Urothelium cell line (cell line): ENCODE results near the gene B3GAT3.
"Not testable (repeated sequence)": the region's sequence is repeated elsewhere in the genome, so short reads cannot be mapped to it uniquely, and the experiment has no call there.

Experiments
- DNase-seq: peaks from one replicate; pipeline ENCODE4 v3.0.0; 2011; ENCODE audit warnings: low spot score, mixed read lengths
- FAIRE-seq: peaks from 2 replicates; lab custom pipeline; 2011; peaks lifted over from hg19 to GRCh38; lab: Jason Lieb, UNC

Gene B3GAT3

DNA sequence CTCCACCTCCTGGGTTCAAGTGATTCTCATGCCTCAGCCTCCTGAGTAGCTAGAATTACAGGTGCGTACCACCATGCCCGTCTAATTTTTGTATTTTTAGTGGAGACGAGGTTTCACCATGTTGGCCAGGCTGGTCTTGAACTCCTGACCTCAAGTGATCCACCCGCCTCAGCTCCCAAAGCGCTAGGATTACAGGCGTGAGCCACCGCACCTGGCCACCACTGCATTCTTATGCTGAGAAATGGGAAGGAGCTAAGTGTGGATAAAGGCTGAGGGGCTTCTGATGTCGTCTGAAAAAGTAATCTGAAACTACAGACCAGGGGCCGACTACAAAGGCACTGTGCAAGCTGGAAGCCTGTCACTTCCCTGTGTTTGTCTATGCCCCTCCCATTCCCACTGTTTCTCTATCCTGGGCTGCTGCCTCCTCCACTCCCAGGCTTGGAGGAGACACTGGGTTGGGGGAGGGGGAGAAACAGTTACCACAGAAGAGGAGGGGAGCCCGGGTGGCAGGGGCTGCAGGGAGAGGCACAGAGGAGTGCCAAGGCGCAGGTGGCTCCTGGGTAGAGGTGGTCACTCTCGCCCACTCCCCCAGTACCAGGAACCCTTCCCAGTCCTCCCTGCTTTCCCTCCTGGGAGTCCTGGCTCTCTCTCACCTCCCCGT is 17.2 kb downstream of the B3GAT3 start:
- DNase-seq = no peak
- no peak for FAIRE-seq

DNA sequence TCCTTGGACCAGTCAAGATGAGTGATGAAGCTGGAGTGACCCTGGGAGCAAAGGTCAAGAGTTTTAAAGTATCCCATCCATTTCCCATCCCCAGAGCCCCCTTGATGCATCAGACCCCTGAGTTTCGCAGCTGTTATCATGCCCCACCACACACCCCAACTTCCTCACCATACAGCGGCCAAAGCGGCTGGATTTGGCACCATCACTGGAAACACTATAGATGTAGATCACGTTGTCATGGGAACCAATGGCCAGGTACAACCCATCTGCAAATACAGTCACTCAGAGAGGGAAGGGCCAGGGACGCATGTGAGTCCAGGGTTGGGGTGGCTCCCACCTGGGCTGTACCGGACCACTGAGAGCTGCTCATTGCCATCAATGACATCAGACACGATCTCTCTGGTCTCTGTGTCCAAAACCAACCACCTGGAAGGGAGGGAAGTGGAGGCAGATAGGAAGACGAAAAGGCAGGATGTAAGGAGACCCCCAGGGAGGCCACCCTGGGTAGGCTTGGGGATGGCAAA is 17.9 kb downstream of the B3GAT3 start:
- FAIRE-seq = no peak
- DNase-seq = no peak

DNA sequence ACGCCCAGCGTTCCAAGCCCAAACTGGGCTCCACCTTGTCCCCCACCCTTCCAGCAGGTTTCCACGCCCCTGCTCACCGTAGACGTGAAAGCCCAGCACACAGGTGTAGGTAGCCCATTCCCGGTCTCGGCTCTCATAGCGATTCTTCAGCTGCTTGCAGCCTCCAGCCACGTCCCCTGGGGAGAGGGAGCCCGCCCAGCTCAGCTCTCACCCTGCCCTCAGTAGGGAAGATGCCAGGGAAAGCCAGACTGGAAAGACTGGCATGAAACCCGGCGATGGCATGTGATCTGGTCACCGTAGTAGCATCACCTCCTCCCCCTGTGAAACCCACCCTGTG is 18.7 kb downstream of the B3GAT3 start:
- DNase-seq (no peak), FAIRE-seq (no peak)

DNA sequence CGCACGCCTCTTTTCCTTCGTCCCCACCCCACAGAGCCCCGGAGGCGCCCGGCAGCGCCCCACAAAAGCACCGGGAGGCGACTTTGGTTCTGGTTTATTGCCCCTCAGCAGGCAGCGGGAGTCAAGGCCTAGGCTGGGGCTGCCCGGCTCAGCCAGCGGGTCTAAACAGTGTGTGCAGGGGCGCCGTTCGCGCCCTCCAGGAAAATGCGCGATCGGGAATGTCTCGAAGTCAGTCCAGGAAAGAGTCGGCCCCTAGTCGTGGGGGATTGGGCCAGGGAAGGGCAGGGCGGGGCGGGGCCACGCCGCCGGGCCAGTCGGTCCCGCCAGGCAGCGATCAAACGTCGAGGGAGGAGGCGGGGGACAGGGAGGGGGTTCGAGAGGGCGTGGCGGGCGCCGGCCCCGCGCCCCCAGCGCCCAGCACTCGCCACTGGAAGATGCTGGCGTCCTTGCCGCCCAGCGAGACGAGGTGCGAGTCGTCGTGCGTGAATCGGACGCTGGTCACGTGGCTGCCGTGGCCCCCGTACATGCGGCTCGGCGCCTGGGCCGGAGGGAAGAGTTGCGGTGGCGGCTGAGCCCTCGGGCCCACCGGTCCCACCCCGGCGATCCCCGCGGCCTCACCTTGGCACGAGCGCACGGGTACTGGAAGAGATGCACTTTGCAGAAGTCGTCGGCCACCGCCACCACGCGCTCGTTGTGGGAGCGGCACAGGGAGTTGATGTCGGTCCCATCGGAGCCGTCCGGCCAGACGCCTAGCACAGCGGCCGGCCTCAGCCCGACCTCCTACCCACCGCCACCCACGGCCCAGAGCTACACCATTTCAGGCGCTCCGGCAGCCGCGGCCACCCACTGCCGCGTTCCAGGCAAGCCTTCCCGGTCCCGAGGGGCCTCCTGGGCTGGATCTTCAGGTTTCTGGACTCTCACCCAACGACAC is 19.4 kb downstream of the B3GAT3 start:
- no peak for DNase-seq
- FAIRE-seq = no peak

DNA sequence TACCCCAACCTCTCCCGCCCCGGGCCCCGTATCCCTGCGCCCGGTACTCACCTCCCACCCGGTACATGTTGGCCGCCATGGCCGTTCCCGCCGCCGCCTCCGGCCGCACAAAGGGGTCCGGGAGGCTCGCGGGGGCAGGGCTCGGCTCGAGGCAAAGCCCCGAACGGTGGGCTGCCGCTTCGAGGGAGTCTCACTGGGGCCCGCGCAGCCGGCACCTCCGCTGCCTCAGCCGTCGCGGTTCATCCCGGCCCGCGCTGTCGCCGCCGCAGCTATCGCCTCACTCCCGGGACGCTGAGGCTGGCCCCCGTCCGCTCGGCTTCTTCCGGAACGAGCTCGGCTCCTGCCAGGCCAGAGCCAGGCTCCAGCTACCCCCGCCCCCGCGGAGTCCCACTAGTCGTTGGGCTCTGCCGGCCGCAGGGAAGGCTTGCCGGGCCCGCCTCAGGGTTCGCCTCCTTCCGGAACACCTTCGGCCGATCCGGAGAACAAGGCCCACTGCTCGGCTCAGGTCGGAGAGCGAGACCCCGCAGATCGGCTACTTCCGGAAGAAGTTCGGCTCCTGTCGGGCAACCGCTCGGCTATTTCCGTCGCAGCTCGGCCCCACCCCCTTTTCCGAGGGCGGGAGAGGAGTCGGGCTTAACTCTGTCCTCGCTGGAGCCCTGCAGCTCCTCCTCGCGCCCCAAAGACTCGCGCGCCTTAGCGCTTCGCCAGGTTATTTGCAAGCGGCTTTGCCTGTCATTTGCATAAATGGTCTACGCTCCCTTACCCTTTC is 20.2 kb downstream of the B3GAT3 start, which contains the start of gene MTA2:
TSS of gene MTA2 (minus strand) at position 494 of the 769 bp plus-strand sequence. CDS start at position 79, 415 bp downstream.
- FAIRE-seq (no peak), DNase-seq (peak; percentile 96)

DNA sequence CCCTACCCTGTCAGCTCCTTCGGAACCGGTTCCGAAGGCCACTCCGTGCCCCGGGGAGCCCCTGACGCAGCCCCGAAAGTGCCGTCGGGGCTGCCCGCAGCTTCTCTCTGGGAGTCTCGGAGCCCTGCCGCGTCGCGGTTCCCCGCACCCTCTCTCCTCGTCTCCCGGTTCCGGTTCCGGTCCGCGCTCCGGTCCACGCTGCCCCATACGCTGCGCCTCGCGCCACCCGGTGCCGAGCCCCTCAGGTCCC is 20.7 kb downstream of the B3GAT3 start:
- FAIRE-seq = no peak
- no peak for DNase-seq

DNA sequence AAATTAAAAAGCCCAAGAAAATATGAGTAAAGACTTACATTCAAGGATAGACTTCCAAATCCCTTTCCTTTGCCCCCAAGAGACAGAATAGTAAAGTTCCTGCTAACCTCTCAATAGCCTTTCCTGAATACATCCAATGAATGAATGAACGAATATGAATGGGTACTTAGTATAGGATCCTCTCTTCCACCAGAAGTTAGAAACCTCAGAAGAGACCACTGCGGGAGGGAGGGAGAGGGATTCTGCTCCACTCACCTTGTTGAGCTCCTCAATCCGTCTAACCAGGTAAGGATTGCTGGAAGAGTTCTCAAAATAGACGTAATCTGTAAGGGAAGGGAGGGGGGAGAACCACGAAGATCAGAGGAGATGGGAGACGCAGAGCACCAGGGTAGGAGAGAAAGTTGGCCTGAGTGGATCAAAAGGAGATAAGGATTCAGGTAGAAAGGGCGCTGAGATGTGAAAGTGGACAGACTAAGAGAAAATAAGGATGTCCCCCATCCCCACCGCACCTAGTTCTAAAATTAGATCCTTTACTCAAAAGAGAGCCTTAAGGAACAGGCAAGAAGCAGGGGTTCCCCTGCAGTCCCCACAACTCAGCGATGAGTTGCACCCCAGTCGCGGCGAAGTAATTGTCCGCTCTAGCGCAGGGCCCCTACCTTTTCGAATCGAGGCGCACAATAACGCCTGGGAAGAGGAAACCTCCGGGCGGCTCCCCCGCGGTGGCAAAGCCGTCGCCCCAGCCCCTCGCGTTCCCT is 21.2 kb downstream of the B3GAT3 start:
- no peak for DNase-seq

DNA sequence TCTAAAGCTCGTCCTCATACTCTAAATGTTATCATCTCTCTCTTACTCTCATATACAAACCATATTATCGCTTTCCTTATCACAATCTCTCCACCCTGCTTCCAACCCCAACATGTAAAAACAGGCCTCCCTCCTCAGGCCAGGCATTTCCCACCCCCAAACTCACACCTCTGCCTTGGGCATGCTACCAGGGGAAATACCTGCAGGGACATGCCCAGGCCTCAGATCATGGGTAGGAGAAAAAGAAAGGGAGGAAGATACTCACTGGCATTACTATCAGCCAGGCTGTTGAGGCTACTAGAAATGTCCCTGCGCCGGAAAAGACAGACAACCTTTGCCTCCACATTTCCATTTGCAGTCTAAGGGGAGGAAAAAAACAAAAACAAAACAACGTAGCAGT is 21.9 kb downstream of the B3GAT3 start:
- FAIRE-seq (no peak), DNase-seq (no peak)

More for the DNA sequence above, 21.2 kb downstream of the B3GAT3 start:
- FAIRE-seq = no peak

DNA sequence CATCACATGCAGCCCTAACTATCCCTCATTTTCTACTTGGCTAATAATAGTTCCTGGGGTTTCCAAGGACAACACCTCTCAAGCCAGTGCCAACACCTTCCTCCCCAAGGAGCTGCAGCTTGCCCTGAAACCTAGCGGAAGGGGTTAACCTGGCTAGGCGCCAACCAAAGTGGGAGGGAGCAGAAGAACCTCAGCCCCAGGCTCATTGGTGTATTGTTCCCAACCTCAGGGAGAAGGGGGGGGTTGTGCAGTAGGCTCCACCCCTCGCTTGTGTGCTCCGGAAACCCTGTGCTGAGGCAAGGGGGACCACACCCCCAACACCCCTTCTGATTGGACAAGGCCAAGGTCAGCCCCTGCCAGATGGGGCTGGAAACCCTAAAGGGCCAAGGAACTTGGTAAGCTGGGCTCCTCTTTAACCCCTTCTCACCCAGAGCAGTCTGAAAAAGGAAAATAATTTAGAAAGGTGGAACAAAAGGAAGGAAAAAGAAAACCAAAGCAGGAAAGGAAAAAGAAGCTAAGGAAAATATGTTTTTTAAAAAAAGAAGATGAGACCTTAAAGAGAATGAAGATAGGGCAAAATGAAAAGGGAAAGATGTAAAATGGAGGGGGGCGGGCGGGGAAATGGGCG is 22.6 kb downstream of the B3GAT3 start:
- DNase-seq = peak; percentile 92
- FAIRE-seq = no peak

DNA sequence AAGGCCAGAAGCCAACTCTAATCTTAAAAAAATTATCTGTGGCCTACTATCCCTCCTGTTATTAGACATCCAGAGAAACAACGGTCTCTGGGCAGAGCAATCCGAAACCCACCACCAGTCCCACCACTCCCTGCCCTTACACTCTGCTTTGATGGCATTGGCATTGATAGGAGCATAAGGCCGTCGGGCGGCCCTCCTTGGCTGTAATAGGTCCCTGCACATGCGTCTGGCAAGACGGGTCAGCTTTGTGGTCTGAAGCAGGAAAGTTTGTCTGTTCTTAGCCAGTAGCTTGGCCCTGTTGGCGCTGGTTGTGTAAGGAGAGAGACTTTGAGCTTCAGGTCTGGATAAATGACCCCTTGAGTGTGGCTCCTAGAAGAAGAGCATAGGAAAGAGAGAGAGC is 26.7 kb downstream of the B3GAT3 start:
- DNase-seq (no peak), FAIRE-seq (no peak)

DNA sequence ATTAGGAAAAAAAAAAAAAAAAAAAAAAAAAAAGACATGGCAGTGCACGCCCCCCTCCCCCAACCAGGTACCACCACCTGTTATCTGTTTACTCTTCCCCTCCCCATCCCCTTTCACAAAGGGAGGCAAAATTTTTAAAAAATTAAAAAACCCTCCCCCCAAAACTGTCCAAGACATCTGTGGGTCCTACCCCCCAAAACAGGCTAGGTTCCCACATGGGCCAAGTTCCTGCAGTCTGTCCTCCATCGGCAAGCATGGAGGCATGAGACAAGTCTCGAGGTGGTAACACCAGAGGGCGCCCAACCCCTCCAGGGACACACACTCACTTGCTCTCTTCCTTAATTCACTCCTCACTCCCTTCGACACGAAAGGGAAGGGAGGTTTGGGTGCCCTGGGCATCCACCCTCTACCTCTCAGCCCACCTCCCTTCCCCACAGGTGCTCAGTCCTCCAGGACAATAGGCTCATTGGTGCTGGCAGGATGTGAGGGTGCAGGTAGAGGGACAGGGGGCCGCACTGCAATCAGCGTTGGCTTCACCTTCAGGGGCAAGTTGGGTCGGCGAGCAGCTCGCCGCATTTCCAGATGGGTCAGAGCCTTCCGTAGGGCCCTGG is 28.2 kb downstream of the B3GAT3 start:
- peak; percentile 54 for DNase-seq
- FAIRE-seq = no peak

DNA sequence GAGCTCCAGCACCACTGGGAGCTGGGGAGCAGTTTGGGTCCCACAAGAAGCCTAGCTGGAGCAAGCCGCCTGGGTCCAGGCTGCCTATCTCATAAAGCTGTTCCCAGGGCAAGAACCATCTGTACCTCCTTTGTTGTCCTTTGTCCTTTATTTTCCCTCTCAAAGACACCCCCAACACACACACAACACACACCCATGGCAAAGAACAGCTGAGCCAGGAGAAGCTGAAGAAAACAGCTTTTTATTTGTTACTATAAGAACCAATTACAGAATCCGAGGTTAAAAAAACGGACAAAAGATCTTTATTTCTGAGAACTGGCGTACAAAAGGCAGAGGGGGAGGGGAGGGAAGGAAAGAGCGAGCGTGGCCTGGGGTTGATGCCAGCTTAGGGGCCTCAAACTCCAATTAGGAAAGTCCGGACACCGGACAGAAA is 28.8 kb downstream of the B3GAT3 start:
- no peak for FAIRE-seq

DNA sequence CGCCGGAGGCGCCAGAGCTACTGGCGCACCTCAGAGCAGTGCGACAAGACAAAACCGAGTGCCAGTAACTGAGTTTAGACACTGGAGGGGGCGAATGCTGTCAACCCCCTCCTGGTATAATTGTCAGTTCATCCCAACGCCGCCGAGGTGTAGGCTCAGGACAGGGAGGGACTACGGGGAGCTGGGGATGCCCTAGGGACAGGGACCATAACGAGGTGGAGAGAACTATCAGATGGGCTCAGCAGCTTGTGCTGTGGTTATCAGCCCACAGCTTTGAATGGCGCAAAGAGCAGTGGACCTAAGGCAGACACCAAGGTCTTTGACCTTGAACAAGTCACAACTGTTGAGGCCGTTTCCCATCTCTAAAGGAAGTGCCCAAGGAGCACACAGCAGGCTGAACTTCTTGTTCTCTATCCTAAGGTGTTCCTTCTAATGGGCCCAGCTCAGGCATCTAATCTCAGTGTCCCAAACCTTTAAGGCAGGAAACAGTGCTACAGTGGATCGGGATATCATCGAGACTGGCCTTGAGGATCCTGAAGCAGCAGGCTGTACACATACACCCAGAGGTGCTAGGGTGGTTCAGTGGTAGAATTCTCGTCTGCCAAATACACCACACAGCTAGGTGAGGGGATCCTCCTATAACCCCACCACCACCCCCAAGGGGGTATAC is 29.5 kb downstream of the B3GAT3 start:
- no peak for FAIRE-seq
- DNase-seq = no peak

More for the DNA sequence above, 28.8 kb downstream of the B3GAT3 start:
- no peak for DNase-seq

DNA sequence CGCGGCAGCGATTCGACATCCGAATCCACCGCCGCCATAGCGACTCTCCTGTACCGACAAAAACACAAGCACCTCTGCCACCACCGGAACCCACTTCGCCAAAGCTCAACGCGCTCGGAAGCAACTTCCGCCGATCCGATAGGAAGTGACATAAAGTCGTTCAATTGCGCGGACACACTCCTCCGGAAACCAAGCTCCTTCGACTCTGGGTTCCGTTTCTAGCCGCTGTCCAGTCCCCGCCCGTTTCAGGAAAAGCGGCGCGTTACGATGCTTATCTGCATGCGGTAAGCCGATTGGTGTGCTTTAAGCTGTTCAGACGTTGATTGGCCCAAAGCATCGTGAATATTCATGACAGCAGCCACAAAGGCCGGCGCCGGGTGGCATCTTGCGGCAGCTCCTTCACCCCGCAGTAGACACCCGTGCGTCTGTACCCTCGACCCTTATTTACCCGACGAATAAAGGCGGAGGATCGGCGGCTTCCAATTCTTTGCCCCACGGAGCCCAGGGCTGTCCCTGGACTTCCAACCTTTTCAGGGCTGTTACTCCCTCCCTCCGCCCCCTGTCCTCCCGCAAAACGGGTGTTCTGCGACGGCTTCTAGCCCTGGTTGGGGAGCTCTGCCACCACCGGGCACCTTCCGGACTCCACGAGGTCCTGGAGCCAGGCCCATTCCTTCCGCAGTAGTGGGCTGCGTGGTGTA is 30.2 kb downstream of the B3GAT3 start, which contains the start of gene TUT1:
TSS of gene TUT1 (minus strand) at position 76 of the 698 bp plus-strand sequence. CDS start at position 38, 38 bp downstream.
- DNase-seq = peak; percentile 94
- peak; percentile 81 for FAIRE-seq

DNA sequence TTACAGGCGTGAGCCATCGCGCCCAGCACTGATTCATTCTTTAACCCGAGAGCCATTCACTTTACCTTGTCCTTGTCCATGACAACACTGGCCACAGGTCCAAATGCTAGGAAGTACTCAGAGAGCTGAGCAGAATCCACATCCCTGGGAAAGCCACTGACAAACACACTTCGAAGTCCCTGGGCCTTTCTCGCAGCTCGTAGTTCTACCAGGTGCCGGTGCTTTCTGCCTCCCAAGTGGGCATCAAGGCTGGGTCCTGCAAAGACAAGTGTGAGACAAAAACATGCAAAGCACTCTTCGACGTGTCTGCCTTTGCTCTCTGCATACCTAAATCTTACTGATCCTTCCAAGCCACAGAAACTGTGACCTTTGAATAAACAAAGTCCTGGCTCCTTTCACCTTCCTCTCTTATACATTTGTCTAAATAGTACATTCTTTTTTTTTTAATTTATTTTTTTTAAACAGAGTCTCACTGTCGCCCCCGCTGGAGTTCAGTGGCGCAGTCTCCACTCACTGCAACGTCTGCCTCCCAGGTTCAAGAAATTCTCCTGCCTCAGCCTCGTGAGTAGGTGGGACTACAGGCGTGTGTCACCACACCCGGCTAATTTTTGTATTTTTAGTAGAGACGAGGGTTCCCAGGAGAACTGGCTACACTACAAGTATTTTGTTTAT is 32.7 kb downstream of the B3GAT3 start:
- no peak for DNase-seq
- FAIRE-seq = no peak

DNA sequence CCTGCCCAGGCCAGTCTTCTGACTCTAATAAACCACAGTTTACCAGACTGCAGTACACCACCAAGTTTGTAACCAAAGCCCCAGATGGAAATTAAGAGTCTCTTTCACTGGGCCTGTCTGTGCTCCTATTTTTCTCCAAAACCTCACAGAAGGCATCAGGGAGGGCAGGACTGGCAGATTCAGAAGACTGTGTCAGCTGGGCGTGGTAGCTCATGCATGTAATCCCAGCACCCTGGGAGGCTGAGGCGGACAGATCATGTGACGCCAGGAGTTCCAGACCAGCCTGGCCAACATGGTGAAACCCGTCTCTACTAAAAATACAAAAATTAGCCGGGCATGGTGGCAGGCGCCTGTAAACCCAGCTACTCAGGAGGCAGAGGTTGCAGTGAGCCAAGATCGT is 36.4 kb downstream of the B3GAT3 start:
- FAIRE-seq, DNase-seq: not testable (repeated sequence)

DNA sequence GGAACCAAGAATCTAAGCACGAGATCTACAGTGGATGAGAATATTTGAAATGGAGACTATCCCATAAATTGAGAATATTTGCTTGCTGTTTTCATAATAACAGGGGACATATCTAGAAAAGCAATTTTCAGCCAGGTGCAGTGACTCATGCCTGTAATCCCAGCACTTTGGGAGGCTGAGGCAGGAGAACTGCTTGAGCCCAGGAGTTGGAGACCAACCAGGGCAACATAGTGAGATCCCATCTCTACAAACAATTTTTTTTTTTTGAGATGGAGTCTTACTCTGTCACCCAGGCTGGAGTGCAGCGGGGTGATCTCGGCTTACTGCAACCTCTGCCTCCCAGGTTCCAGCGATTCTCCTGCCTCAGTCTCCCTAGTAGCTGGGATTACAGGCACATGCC is 40.1 kb downstream of the B3GAT3 start:
- DNase-seq, FAIRE-seq: not testable (repeated sequence)
